ENCODE data around the gene ECT2L. TPM values are rescaled to one million over a fixed set of nuclear protein-coding genes. Genes with fewer than 3 reads are reported as not detected.

Gene ECT2L
- total and polyA plus RNA-seq, 2 donors (not counting 3 experiments of a cell fraction or from before 2014, with no cell fraction given) = not detected

- H2AFZ ChIP-seq (ENCODE audit: low read depth, low read length) = no peak overlapping the region
- H4K20me1 ChIP-seq (replicated peaks; ENCODE audit: control insufficient read depth, extremely low read depth, insufficient read depth, low read length) = no peaks in the 10 kb centered on the region
- H3K27me3 ChIP-seq (ENCODE audit: control insufficient read depth in 2 of 2, insufficient read depth in 2 of 2, low read length in 2 of 2) = no peaks in the 10 kb centered on the region
- H3K9ac ChIP-seq (replicated peaks; ENCODE audit: extremely low read depth, insufficient read depth, low read length) = no peak overlapping the region
- no peaks in the 10 kb centered on the region for H3K4me1 ChIP-seq (ENCODE audit: control insufficient read depth, extremely low read depth, insufficient read depth, low read length)
- no peaks in the 10 kb centered on the region for H3K79me2 ChIP-seq (ENCODE audit: control insufficient read depth, insufficient read depth, low read length)
- ChIA-PET CTCF (no interaction called here), POLR2A (no interaction called here)
- no peaks in the 10 kb centered on the region for H3K9me3 ChIP-seq (replicated peaks; ENCODE audit: control insufficient read depth, insufficient read depth, low read length)
- TF ChIP-seq GATA2 (IDR thresholded peaks at IDR 0.05; ENCODE audit: insufficient read depth, insufficient read length, low read depth, low read length) = no peak
- TF ChIP-seq POLR2AphosphoS5 (IDR thresholded peaks at IDR 0.05; ENCODE audit: insufficient read depth, low read depth, low read length) = no peak
- no peak for TF ChIP-seq FOS (IDR thresholded peaks at IDR 0.05; ENCODE audit: borderline replicate concordance, insufficient read depth, low read length)
- no peak for TF ChIP-seq JUN (IDR thresholded peaks at IDR 0.05; ENCODE audit: borderline replicate concordance, insufficient read depth, insufficient read length, low read depth)
- TF ChIP-seq MYC (IDR thresholded peaks at IDR 0.05; ENCODE audit: low read depth, low read length) = no peak
- TF ChIP-seq, protein P1, sequence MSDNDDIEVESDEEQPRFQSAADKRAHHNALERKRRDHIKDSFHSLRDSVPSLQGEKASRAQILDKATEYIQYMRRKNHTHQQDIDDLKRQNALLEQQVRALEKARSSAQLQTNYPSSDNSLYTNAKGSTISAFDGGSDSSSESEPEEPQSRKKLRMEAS (IDR thresholded peaks at IDR 0.05; ENCODE audit: insufficient read depth, insufficient read length) = no peak
- TF ChIP-seq, protein P2, sequence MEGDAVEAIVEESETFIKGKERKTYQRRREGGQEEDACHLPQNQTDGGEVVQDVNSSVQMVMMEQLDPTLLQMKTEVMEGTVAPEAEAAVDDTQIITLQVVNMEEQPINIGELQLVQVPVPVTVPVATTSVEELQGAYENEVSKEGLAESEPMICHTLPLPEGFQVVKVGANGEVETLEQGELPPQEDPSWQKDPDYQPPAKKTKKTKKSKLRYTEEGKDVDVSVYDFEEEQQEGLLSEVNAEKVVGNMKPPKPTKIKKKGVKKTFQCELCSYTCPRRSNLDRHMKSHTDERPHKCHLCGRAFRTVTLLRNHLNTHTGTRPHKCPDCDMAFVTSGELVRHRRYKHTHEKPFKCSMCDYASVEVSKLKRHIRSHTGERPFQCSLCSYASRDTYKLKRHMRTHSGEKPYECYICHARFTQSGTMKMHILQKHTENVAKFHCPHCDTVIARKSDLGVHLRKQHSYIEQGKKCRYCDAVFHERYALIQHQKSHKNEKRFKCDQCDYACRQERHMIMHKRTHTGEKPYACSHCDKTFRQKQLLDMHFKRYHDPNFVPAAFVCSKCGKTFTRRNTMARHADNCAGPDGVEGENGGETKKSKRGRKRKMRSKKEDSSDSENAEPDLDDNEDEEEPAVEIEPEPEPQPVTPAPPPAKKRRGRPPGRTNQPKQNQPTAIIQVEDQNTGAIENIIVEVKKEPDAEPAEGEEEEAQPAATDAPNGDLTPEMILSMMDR (IDR thresholded peaks at IDR 0.05; ENCODE audit: extremely low read depth in 1 of 2, insufficient read depth in 1 of 2, low read depth in 1 of 2, low read length in 2 of 2) = no peak
- no peak for TF ChIP-seq EZH2 (IDR thresholded peaks at IDR 0.05; ENCODE audit: borderline replicate concordance, low read depth, low read length, severe bottlenecking)
- no peak for TF ChIP-seq POLR2A (IDR thresholded peaks at IDR 0.05; ENCODE audit: low read depth, low read length)
- dilution Hi-C loops (cut with MboI; ENCODE audit: extremely low pct_ligation_motif_present, low sequenced_read_pairs) (no loop called here), intact Hi-C loops (cut with micrococcal nuclease) (no loop called here)
- H3K27ac ChIP-seq (ENCODE audit: insufficient read depth, low read depth, low read length) = no peak overlapping the region
- peaks cover 0 to 9% of the 10 kb centered on the region in 2 experiments for H3K36me3 ChIP-seq (ENCODE audit: control insufficient read depth in 2 of 2, extremely low read depth in 1 of 2, insufficient read depth in 2 of 2, low read length in 2 of 2)
- DNase-seq (ENCODE audit: low read depth, low spot score) = no peak
- no TSS peak for BruUV-seq (replicated peaks)
- no peak for FAIRE-seq
- H3K9me1 ChIP-seq (replicated peaks; ENCODE audit: control insufficient read depth, extremely low read depth, insufficient read depth, low read length) = no peaks in the 10 kb centered on the region
- no peak overlapping the region for H3K4me3 ChIP-seq (replicated peaks in 1 of 3; ENCODE audit: insufficient read depth in 1 of 3, low read depth in 1 of 3, low read length in 3 of 3)
- no peak overlapping the region for H3K4me2 ChIP-seq (ENCODE audit: insufficient read depth, low read length)
Measured at GRCh38 chr6:138912308-138912707, 116.4 kb downstream of the ECT2L start.

All from endothelial cell of umbilical vein (primary cell).